GM18858 (cell line): ENCODE data around the gene KLRB1.
"Not testable (repeated sequence)": the region's sequence is repeated elsewhere in the genome, so short reads cannot be mapped to it uniquely, and the experiment has no call there.

Experiments used
- ATAC-seq: cut with Tn5 transposase; IDR thresholded peaks from one replicate; pipeline ENCODE4 v1.9.1; 2021; ENCODE audit not compliant: unreplicated experiment

Gene KLRB1

DNA sequence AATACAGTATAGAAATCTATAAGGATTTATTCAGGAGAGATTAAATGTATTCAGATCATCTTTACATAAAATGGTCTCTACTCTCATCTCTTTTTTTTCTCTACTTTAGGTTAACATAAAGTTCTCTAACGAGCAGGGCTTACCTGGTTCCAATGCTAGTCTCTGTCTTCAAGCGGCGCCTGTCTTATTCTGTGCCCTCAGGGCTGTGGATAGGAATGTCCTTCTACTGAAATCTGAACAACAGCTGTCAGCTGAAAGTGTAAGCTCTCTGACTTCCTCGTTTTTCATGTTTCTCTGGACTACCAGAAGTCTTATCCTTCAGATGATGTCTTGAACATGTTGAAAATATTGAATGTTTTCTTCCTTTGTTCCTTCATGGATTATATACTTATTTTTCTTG, 62.2 kb downstream of the KLRB1 start:
- ATAC-seq: not testable (repeated sequence)
